ENCODE data around the gene RSL1D1. TPM values are rescaled to one million over a fixed set of nuclear protein-coding genes. Genes with fewer than 3 reads are reported as not detected.

Gene RSL1D1
- total and polyA plus RNA-seq, 2 of the 8 experiments (the other 6 are each of a cell fraction or from before 2014, with no cell fraction given), result 41.3 to 292 TPM

- Histone ChIP-seq H3K18ac (ENCODE audit: extremely low read depth, low read length) (no peak overlapping the region), H3K27me3 (replicated peaks in 1 of 4; ENCODE audit: control insufficient read depth in 3 of 4, extremely low read depth in 1 of 4, insufficient read depth in 3 of 4, low read length in 3 of 4) (no peaks in the 10 kb centered on the region), H4K8ac (ENCODE audit: extremely low read depth, insufficient read depth, low read length) (no peak overlapping the region), H2BK15ac (ENCODE audit: low read length) (no peak overlapping the region), H3K27ac (ENCODE audit: low read depth, low read length) (no peak overlapping the region), H3K23ac (ENCODE audit: insufficient read length) (no peak overlapping the region), H2AK5ac (ENCODE audit: low read depth, low read length) (no peak overlapping the region), H3K79me1 (ENCODE audit: low read depth, low read length) (no peaks in the 10 kb centered on the region), H3K4ac (replicated peaks; ENCODE audit: insufficient read length, low read depth, low read length) (no peak overlapping the region), H2BK20ac (ENCODE audit: low read length) (no peak overlapping the region), H3K36me3 (ENCODE audit: control insufficient read depth in 2 of 4, insufficient read depth in 4 of 4, low read length in 3 of 4) (no peaks in the 10 kb centered on the region), H2BK5ac (ENCODE audit: low read depth, low read length) (no peak overlapping the region), H3K4me2 (ENCODE audit: insufficient read depth in 1 of 2, low read depth in 2 of 2, low read length in 2 of 2) (no peak overlapping the region), H3K23me2 (ENCODE audit: low read depth, low read length) (no peaks in the 10 kb centered on the region), H2BK12ac (ENCODE audit: low read depth, low read length) (no peak overlapping the region), H3K9ac (replicated peaks in 1 of 4; ENCODE audit: extremely low read depth in 1 of 4, low read depth in 3 of 4, low read length in 3 of 4) (no peak overlapping the region), H2BK120ac (replicated peaks; ENCODE audit: low read depth, low read length) (no peak overlapping the region), H3K4me1 (replicated peaks in 1 of 4; ENCODE audit: control insufficient read depth in 3 of 4, insufficient read depth in 4 of 4, low read length in 3 of 4) (no peaks in the 10 kb centered on the region), H3K4me3 (ENCODE audit: extremely low read depth in 1 of 4, insufficient read depth in 2 of 4, low read depth in 3 of 4, low read length in 4 of 4) (no peak overlapping the region), H4K91ac (replicated peaks; ENCODE audit: insufficient read length, low read length) (no peak overlapping the region), H3K56ac (replicated peaks; ENCODE audit: insufficient read length, low read depth, low read length) (no peak overlapping the region), H2AFZ (ENCODE audit: low read length) (no peak overlapping the region), H3K79me2 (ENCODE audit: control insufficient read depth in 1 of 2, insufficient read depth in 2 of 2, low read length in 2 of 2) (no peaks in the 10 kb centered on the region), H4K5ac (ENCODE audit: insufficient read length, low read depth, low read length) (no peak overlapping the region), H3K14ac (ENCODE audit: insufficient read length) (no peak overlapping the region), H3K9me3 (ENCODE audit: insufficient read depth in 2 of 2, low read depth in 1 of 2, low read length in 1 of 2) (no peaks in the 10 kb centered on the region), H4K20me1 (replicated peaks in 1 of 2; ENCODE audit: control insufficient read depth in 1 of 2, insufficient read depth in 2 of 2, low read length in 2 of 2) (no peaks in the 10 kb centered on the region)
- no peak for FAIRE-seq
- ChIA-PET POLR2A (ENCODE audit: partially characterized antibody) (no interaction called here), CTCF (ENCODE audit: partially characterized antibody) (no interaction called here)
- TF ChIP-seq RNF2 (IDR thresholded peaks at IDR 0.05; ENCODE audit: borderline replicate concordance, low read depth, low read length, missing control alignments, poor library complexity, severe bottlenecking), result no peak
- no peak for TF ChIP-seq CBX8 (IDR thresholded peaks at IDR 0.05; ENCODE audit: borderline replicate concordance, low read depth, low read length)
- no peak for TF ChIP-seq BRCA1 (IDR thresholded peaks at IDR 0.05; ENCODE audit: low read depth, low read length)
- no peak for TF ChIP-seq SUZ12 (IDR thresholded peaks at IDR 0.05; ENCODE audit: low read length)
- no peak for TF ChIP-seq BACH1 (IDR thresholded peaks at IDR 0.05; ENCODE audit: low read length)
- no peak for TF ChIP-seq CEBPB (IDR thresholded peaks at IDR 0.05; ENCODE audit: low read depth, low read length)
- TF ChIP-seq CREB1 (IDR thresholded peaks at IDR 0.05), result no peak
- no peak for TF ChIP-seq POLR2AphosphoS5 (IDR thresholded peaks at IDR 0.05; ENCODE audit: low read depth, low read length)
- no peak for TF ChIP-seq E2F6 (IDR thresholded peaks at IDR 0.05)
- TF ChIP-seq TBP (IDR thresholded peaks at IDR 0.05; ENCODE audit: low read depth, low read length), result no peak
- TF ChIP-seq SP1 (IDR thresholded peaks at IDR 0.05; ENCODE audit: low read depth, low read length), result no peak
- no peak for TF ChIP-seq GABPA (IDR thresholded peaks at IDR 0.05; ENCODE audit: borderline replicate concordance, insufficient read depth, low read length)
- TF ChIP-seq YY1 (IDR thresholded peaks at IDR 0.05; ENCODE audit: low read depth, low read length), result no peak
- TF ChIP-seq MAFK (IDR thresholded peaks at IDR 0.05; ENCODE audit: low read depth, low read length), result no peak
- no peak for TF ChIP-seq TEAD4 (IDR thresholded peaks at IDR 0.05; ENCODE audit: low read depth, low read length)
- 91% methylated on average over 5 of the region's 5 CpGs; no CpG with 5 or more reads in 1 of the 2 experiments for WGBS, 2 experiments (ENCODE audit: extremely low coverage in 1 of 2, insufficient coverage in 1 of 2, insufficient read length in 1 of 2, insufficient replicate concordance in 2 of 2, low coverage in 1 of 2, low lambda C conversion rate in 2 of 2, missing lambda C conversion rate in 1 of 2)
- DNase-seq (ENCODE audit: low read depth in 1 of 2, low spot score in 2 of 2), result no peak
These were observed 22.6 kb downstream of the RSL1D1 start for GRCh38 chr16:11828696-11829095.

Data from H1 (cell line).